ENCODE measurements around the gene CALML3.

The CALML3 gene

GRCh38 chr10:5492929-5493576 is 31.7 kb upstream of the CALML3 start:
- peaks cover 15% of the 10 kb centered on the region for H3K27me3 ChIP-seq (ENCODE audit: insufficient read depth, low read length)
- H2AFZ ChIP-seq (ENCODE audit: low read length), result no peak overlapping the region
- no peaks in the 10 kb centered on the region for H3K79me2 ChIP-seq (ENCODE audit: insufficient read depth, low read length)
- no peaks in the 10 kb centered on the region for H3K9me2 ChIP-seq (ENCODE audit: low read depth, low read length)
- H4K20me1 ChIP-seq (ENCODE audit: insufficient read depth, low read length), result no peaks in the 10 kb centered on the region
- TF ChIP-seq, protein P1, sequence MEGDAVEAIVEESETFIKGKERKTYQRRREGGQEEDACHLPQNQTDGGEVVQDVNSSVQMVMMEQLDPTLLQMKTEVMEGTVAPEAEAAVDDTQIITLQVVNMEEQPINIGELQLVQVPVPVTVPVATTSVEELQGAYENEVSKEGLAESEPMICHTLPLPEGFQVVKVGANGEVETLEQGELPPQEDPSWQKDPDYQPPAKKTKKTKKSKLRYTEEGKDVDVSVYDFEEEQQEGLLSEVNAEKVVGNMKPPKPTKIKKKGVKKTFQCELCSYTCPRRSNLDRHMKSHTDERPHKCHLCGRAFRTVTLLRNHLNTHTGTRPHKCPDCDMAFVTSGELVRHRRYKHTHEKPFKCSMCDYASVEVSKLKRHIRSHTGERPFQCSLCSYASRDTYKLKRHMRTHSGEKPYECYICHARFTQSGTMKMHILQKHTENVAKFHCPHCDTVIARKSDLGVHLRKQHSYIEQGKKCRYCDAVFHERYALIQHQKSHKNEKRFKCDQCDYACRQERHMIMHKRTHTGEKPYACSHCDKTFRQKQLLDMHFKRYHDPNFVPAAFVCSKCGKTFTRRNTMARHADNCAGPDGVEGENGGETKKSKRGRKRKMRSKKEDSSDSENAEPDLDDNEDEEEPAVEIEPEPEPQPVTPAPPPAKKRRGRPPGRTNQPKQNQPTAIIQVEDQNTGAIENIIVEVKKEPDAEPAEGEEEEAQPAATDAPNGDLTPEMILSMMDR (IDR thresholded peaks at IDR 0.05; ENCODE audit: low read length), result no peak
- no peak for TF ChIP-seq EZH2 (IDR thresholded peaks at IDR 0.05; ENCODE audit: borderline replicate concordance, low read length)
- no peaks in the 10 kb centered on the region for H3K4me1 ChIP-seq (ENCODE audit: insufficient read depth, low read length, severe bottlenecking)
- H3F3A ChIP-seq (ENCODE audit: insufficient read depth, low read length), result no peaks in the 10 kb centered on the region
- no peak overlapping the region for H3K4me2 ChIP-seq (ENCODE audit: low read length)
- H3K9me3 ChIP-seq (ENCODE audit: low read length), result no peaks in the 10 kb centered on the region
- H3K4me3 ChIP-seq (ENCODE audit: low read depth, low read length, poor library complexity, severe bottlenecking), result no peak overlapping the region
- H3K27ac ChIP-seq (ENCODE audit: low read depth, low read length, poor library complexity, severe bottlenecking), result no peak overlapping the region
- no peak overlapping the region for H3K9ac ChIP-seq (ENCODE audit: low read length)
- H3K36me3 ChIP-seq (ENCODE audit: insufficient read depth, low read length), result no peaks in the 10 kb centered on the region

DNA sequence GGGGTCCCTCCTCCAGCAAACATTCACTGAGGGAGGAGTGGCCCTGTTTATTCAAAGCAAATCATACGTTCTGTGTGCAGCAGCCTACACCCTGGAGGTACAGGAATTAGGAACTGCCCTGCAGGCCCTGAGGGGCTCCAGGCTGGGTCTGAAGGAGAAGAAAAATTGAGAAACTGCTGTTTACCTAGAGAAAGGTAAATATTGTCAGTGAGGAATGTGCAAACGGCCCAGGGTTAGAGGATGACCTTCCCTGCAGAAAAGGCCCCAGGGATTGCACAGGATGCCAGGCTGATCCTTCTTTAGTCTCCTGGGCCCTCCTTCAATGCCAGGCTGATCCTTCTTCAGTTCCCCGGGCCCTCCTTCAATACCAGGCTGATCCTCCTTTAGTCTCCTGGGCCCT is 31.1 kb upstream of the CALML3 start:
- H3F3A ChIP-seq (ENCODE audit: insufficient read depth, low read length), result no peaks in the 10 kb centered on the region
- no peaks in the 10 kb centered on the region for H3K79me2 ChIP-seq (ENCODE audit: insufficient read depth, low read length)
- no peaks in the 10 kb centered on the region for H3K36me3 ChIP-seq (ENCODE audit: insufficient read depth, low read length)
- no peak overlapping the region for H3K9ac ChIP-seq (ENCODE audit: low read length)
- no peaks in the 10 kb centered on the region for H3K9me2 ChIP-seq (ENCODE audit: low read depth, low read length)
- peaks cover 15% of the 10 kb centered on the region for H3K27me3 ChIP-seq (ENCODE audit: insufficient read depth, low read length)
- no peaks in the 10 kb centered on the region for H4K20me1 ChIP-seq (ENCODE audit: insufficient read depth, low read length)
- H3K4me3 ChIP-seq (ENCODE audit: low read depth, low read length, poor library complexity, severe bottlenecking), result no peak overlapping the region
- no peaks in the 10 kb centered on the region for H3K9me3 ChIP-seq (ENCODE audit: low read length)
- H3K4me1 ChIP-seq (ENCODE audit: insufficient read depth, low read length, severe bottlenecking), result no peaks in the 10 kb centered on the region
- H3K27ac ChIP-seq (ENCODE audit: low read depth, low read length, poor library complexity, severe bottlenecking), result no peak overlapping the region
- no peak overlapping the region for H2AFZ ChIP-seq (ENCODE audit: low read length)
- TF ChIP-seq EZH2 (IDR thresholded peaks at IDR 0.05; ENCODE audit: borderline replicate concordance, low read length), result no peak
- TF ChIP-seq, protein P1 (IDR thresholded peaks at IDR 0.05; ENCODE audit: low read length), result no peak
- no peak overlapping the region for H3K4me2 ChIP-seq (ENCODE audit: low read length)

- Histone ChIP-seq H3F3A (ENCODE audit: insufficient read depth, low read length) (no peaks in the 10 kb centered on the region), H3K27ac (ENCODE audit: low read depth, low read length, poor library complexity, severe bottlenecking) (no peak overlapping the region), H2AFZ (ENCODE audit: low read length) (no peak overlapping the region), H3K4me2 (ENCODE audit: low read length) (no peak overlapping the region), H3K9ac (ENCODE audit: low read length) (no peak overlapping the region), H3K4me1 (ENCODE audit: insufficient read depth, low read length, severe bottlenecking) (no peaks in the 10 kb centered on the region), H4K20me1 (ENCODE audit: insufficient read depth, low read length) (no peaks in the 10 kb centered on the region), H3K9me2 (ENCODE audit: low read depth, low read length) (no peaks in the 10 kb centered on the region), H3K79me2 (ENCODE audit: insufficient read depth, low read length) (no peaks in the 10 kb centered on the region), H3K4me3 (ENCODE audit: low read depth, low read length, poor library complexity, severe bottlenecking) (no peak overlapping the region), H3K9me3 (ENCODE audit: low read length) (no peaks in the 10 kb centered on the region), H3K36me3 (ENCODE audit: insufficient read depth, low read length) (no peaks in the 10 kb centered on the region), H3K27me3 (ENCODE audit: insufficient read depth, low read length) (peaks cover 15% of the 10 kb centered on the region)
- TF ChIP-seq, protein P1 (IDR thresholded peaks at IDR 0.05; ENCODE audit: low read length), result no peak
These were observed 30.1 kb upstream of the CALML3 start for GRCh38 chr10:5494611-5495010.

Data from OCI-LY1 (cell line).